Measurements from ENCODE around the gene RAPGEF1.

GRCh38 chr9:131745610-131746009, 5.7 kb upstream of the RAPGEF1 start:
- no peak for TF ChIP-seq CTCF (IDR thresholded peaks at IDR 0.05; ENCODE audit: poor library complexity)
- no peak for TF ChIP-seq EZH2 (IDR thresholded peaks at IDR 0.05; ENCODE audit: borderline replicate concordance)
- no peak for TF ChIP-seq EZH2phosphoT487 (IDR thresholded peaks at IDR 0.05; ENCODE audit: low read depth, severe bottlenecking, unreplicated experiment)

Measured in hepatocyte (in vitro differentiated cells).